HG03280 (cell line): ENCODE data around the gene LRRC59.
"Not testable (repeated sequence)": the region's sequence is repeated elsewhere in the genome, so short reads cannot be mapped to it uniquely, and the experiment has no call there.

ENCODE experiments used
- ATAC-seq: cut with Tn5 transposase; IDR thresholded peaks from one replicate; pipeline ENCODE4 v1.9.1; 2021; ENCODE audit warnings: mild to moderate bottlenecking, moderate library complexity; ENCODE audit not compliant: unreplicated experiment

Gene LRRC59

DNA sequence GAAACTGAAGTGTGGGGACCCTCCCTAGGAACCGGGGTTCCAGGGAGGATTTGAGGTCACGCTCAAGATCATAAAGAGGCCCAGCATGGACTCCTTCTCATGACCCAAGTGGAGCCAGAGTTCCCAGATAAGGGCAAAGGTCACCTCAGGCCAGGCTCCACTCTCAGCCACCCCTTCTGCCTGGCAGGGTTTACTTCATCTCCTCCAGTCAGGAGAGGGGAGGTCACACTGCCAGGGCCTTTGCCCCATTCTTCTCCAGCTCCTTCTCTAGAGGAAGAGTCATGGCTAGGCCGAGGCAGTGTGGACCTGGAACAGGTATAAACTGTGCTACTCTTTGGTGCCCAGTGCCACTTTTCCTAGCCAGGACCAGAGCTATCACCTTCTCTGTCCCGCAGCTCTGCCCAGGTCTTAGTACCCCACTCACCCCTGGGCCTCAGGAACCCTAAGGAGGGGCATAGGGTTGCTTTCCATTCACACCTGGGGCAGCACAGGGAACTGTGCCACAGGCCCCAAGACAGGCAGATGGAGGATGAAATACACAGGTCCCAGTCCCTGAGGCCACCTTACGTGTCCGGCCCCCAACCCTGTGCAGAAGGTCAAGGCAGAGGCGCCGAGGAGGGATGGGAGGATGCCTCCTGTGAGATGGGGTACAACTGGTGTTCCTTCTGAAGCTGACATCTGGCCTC lies 27.8 kb upstream of the LRRC59 start:
- ATAC-seq: no peak

- ATAC-seq: no peak
Measured at GRCh38 chr17:50424246-50424995, 27.1 kb upstream of the LRRC59 start.

- ATAC-seq: no peak
Measured at GRCh38 chr17:50423553-50424159, 26.3 kb upstream of the LRRC59 start.

GRCh38 chr17:50422738-50423137 lies 25.4 kb upstream of the LRRC59 start:
- no peak for ATAC-seq

- no peak for ATAC-seq
Measured at GRCh38 chr17:50421308-50422051, 24.2 kb upstream of the LRRC59 start.

DNA sequence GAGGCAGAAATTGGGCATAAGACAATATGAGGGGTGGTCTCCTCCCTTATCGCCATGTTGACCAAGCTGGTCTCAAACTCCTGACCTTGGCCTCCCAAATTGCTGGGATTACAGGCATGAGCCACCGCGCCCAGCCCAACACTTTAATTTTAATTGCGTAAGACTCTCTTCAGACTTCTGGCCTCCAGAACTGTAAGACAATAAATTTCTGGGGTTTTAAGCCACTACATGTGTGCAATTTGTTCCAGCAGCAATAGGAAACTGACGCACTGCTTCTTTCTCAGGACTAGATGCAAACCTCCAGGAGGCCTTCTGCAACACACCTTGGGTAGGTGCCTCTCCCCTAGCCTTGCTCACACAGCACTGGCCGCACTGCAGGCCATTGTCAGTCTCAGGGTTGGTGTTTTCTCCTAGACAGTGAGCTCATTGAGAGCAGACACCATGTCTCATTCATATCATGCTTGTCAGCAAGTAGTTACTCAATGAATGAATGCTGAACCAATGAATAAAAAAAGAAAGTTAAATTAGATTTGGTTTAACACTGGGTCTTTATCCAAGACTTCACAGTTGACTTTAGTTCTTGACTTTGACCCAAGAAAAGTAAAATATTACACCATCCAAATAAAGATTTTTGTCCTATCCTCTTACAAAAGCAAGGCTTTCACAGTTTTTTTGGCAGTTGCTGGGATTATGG lies 23.2 kb upstream of the LRRC59 start:
- ATAC-seq: no peak

- not testable (repeated sequence) for ATAC-seq
Measured at GRCh38 chr17:50419577-50419976, 22.3 kb upstream of the LRRC59 start.

- ATAC-seq: no peak
Measured at GRCh38 chr17:50414808-50415207, 17.5 kb upstream of the LRRC59 start.

DNA sequence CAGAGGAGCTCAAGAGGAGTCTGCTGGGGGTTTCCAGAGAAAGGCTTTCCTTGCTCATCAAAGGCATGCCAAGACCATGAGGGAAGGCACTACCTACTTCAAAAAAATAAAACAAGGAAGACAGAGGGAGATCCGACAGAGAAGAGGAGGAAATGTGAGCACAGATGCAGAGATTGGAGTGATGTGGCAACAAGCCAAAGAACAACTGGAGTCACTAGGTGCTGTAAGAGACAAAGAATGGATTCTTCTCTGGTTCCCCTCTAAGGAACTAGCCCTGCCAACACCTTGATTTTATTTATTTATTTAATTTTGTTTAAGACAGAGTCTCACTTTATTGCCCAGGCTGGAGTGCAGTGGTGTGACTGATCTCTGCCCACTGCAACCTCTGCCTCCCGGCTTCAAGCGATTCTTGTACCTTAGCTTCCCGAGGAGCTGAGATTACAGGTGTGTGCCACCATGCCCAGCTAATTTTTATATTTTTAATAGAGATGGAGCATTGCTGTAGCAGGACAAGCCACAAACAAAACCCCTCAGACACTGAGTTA lies 14.9 kb upstream of the LRRC59 start:
- no peak for ATAC-seq

DNA sequence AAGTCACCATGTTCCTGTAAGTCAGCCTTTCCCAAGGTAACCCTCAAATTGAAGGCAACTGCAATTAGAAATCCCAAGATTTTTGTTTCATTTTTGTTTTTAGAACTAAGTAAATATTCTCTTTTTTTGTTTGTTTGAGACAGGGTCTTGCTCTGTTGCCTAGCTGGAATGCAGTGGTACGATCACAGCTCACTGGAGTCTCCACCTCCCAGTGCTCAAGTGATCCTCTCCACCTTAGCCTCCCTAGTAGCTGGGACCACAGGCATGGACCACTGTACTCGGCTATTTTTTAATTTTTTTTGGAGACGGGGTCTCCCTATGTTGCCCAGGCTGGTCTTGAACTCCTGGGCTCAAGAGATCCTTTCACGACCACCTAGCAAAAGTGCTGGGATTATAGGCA lies 10.6 kb upstream of the LRRC59 start:
- no peak for ATAC-seq

DNA sequence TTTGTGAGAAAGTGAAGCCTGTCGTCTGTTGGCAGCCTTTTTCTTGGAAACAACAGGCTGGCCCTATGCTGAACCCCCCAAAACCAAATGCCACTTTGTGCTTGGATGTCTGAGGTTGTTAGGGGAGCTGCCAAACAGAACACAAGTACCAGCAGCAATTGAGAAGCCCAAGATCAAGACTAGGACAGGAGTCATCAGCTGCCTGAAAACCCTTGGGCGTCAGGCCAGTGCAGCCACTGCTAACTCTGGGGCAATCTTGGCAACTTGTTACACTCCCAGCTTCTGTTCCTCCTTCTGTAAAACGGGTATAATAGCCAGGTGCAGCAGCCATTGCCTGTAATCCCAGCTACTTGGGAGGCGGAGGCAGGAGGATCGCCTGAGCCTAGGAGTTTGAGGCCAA lies 9.3 kb upstream of the LRRC59 start:
- no peak for ATAC-seq

- ATAC-seq: not testable (repeated sequence)
Measured at GRCh38 chr17:50405351-50405750, 8.0 kb upstream of the LRRC59 start.

GRCh38 chr17:50399591-50399990 lies 2.3 kb upstream of the LRRC59 start:
- ATAC-seq: not testable (repeated sequence)

DNA sequence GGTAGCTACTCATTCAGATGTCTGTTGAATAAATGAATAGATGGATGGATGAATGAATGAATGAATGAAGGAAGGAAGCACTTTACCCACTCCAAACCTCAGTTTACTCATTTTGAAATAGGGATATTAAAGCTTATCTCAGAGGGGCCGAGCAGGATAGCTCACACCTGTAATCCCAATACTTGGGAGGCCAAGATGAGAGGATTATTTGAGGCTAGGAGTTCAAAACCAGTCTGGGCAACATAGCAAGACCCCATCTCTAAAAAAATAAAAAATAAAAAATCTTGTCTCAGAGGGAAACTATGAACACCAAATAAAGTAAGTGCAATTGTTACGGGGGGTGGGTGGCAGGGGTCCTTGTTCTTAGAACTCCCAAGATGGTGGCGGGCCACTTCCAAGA lies 1.3 kb upstream of the LRRC59 start:
- not testable (repeated sequence) for ATAC-seq

DNA sequence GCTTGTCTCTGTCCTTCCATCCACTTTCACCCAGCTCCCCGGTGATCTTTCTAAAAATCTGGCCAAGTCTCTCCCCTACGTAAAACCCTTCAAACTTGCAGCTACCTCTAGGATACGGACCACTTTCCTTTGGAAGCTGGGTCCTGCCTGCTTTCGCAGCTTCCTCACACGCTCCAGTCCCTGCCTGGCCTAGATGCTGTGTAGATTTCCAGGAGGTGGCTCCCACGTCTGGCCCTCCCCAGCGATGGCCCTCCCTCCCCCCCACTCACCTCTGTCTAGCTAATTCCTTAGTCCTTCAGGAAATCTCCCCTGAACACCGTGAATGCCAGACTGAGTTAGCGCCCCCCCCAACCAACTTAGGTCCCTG lies 579 bp upstream of the LRRC59 start:
- no peak for ATAC-seq

- ATAC-seq: no peak
Measured at GRCh38 chr17:50396261-50397110, 837 bp downstream of the LRRC59 start.

GRCh38 chr17:50394711-50395110 lies 2.6 kb downstream of the LRRC59 start:
- no peak for ATAC-seq

GRCh38 chr17:50393700-50394099 lies 3.6 kb downstream of the LRRC59 start:
- no peak for ATAC-seq

GRCh38 chr17:50392621-50393020 lies 4.7 kb downstream of the LRRC59 start:
- no peak for ATAC-seq

GRCh38 chr17:50389534-50389933 lies 7.8 kb downstream of the LRRC59 start:
- ATAC-seq: no peak
